HepG2 (cell line): Measurements from ENCODE around the gene TNNI3. TPM values are rescaled to one million over a fixed set of nuclear protein-coding genes. Genes with fewer than 3 reads are reported as not detected.
A peak's percentile ranks its signal among the peaks of the same experiment; 100 is the strongest.

Experiments used
- ATAC-seq: fragments of 200-7000 bp; cut with Tn5 transposase; 3 replicates; pipeline ENCODE4 v1.9.1; 2020; ENCODE audit warnings: mild to moderate bottlenecking, moderate library complexity
- BruUV-seq: library from RNA; stranded (reverse); fragments of 400-500 nt; replicated peaks from 2 replicates; lab custom pipeline; 2021; lab: Mats Ljungman, UMichigan
- CTCF ChIA-PET: fragments of 300-600 bp; formaldehyde crosslinking; extraction: SDS; loops from one replicate; lab custom pipeline; 2021; ENCODE audit warnings: low total read pairs, inconsistent platforms, low intra/inter-chr PET ratio; lab: Yijun Ruan, JAX
- POLR2A ChIA-PET: fragments of 350-600 bp; sonication (Branson Sonifier 250); formaldehyde crosslinking; loops from one replicate; lab custom pipeline; 2020; ENCODE audit warnings: antibody characterized with exemption, inconsistent platforms; lab: Yijun Ruan, JAX
- DNase-seq: peaks from one replicate; pipeline ENCODE4 v3.0.0-alpha.2; 2015; ENCODE audit warnings: low spot score
- FAIRE-seq: peaks from 3 replicates; lab custom pipeline; 2011; peaks lifted over from hg19 to GRCh38; lab: Jason Lieb, UNC
- H2AFZ ChIP-seq: one replicate; pipeline ENCODE4 v1.6.1; 2011; ENCODE audit warnings: low read length, inconsistent platforms
- H3K27ac ChIP-seq: fragments of 300-600 bp; 3 replicates; pipeline ENCODE4 v1.8.0; 2011; ENCODE audit warnings: mixed run types, mild to moderate bottlenecking, mixed read lengths, low read length, inconsistent platforms; ENCODE audit not compliant: insufficient read depth; ENCODE audit errors: extremely low read length
- H3K27me3 ChIP-seq, 2 experiments: fragments of 200-600 bp in 1 of 2; 2 replicates in 1 of 2; 3 replicates in 1 of 2; pipeline versions ENCODE4 v1.6.0 to v1.8.0; 2011; ENCODE audit warnings: low read length in 2 of 2, mild to moderate bottlenecking in 2 of 2, moderate library complexity in 2 of 2, inconsistent platforms in 1 of 2; ENCODE audit not compliant: insufficient read depth in 2 of 2, control insufficient read depth in 1 of 2
- H3K36me3 ChIP-seq, 2 experiments: fragments of 200-600 bp in 1 of 2; replicated peaks in 1 of 2; 2 replicates in 1 of 2; 3 replicates in 1 of 2; pipeline versions ENCODE4 v1.5.1 to v1.8.0; 2011; ENCODE audit warnings: low read length in 2 of 2, inconsistent platforms in 1 of 2; ENCODE audit not compliant: insufficient read depth in 2 of 2, control insufficient read depth in 1 of 2
- H3K4me1 ChIP-seq: 2 replicates; pipeline ENCODE4 v1.5.1; 2012; ENCODE audit warnings: low read length, inconsistent platforms; ENCODE audit not compliant: insufficient read depth
- H3K4me2 ChIP-seq: 2 replicates; pipeline ENCODE4 v1.6.0; 2011; ENCODE audit warnings: low read depth, low read length, inconsistent platforms
- H3K4me3 ChIP-seq, 3 experiments: fragments of 200-600 bp in 1 of 3; sonication (generic), shearing (Covaris generic) in 1 of 3; replicated peaks in 1 of 3; 2 replicates each; pipeline ENCODE4 v1.5.1; 2011 to 2016; ENCODE audit warnings: low read length in 3 of 3, inconsistent platforms in 2 of 3, low read depth in 2 of 3, mild to moderate bottlenecking in 2 of 3, control low read depth in 1 of 3, mixed read lengths in 1 of 3; ENCODE audit not compliant: insufficient read depth in 1 of 3
- H3K79me2 ChIP-seq: one replicate; pipeline ENCODE4 v1.6.1; 2011; ENCODE audit warnings: low read length, inconsistent platforms; ENCODE audit not compliant: insufficient read depth
- H3K9ac ChIP-seq: 2 replicates; pipeline ENCODE4 v1.6.0; 2011; ENCODE audit warnings: mild to moderate bottlenecking, low read depth, low read length, inconsistent platforms; ENCODE audit not compliant: insufficient read depth
- H3K9me3 ChIP-seq: 2 replicates; pipeline ENCODE4 v1.5.1; 2012; ENCODE audit warnings: mild to moderate bottlenecking, low read length
- H4K20me1 ChIP-seq: 2 replicates; pipeline ENCODE4 v1.6.0; 2011; ENCODE audit warnings: inconsistent platforms, mild to moderate bottlenecking, low read length, moderate library complexity; ENCODE audit not compliant: insufficient read depth
- CEBPG ChIP-seq: IDR thresholded peaks from 2 replicates; pipeline ENCODE4 v1.6.1; 2016
- NPAS2 ChIP-seq: sonication (generic); formaldehyde crosslinking; IDR thresholded peaks from 2 replicates; pipeline ENCODE4 v1.8.0; 2022; ENCODE audit warnings: mild to moderate bottlenecking, missing genetic modification reagents, borderline replicate concordance
- ZBTB33 ChIP-seq: sonication (generic); formaldehyde crosslinking; IDR thresholded peaks from 2 replicates; pipeline ENCODE4 v1.4.0; 2020; ENCODE audit warnings: missing genetic modification reagents
- ZBTB49 ChIP-seq: sonication (generic); formaldehyde crosslinking; IDR thresholded peaks from 2 replicates; pipeline ENCODE4 v1.4.0; 2020; ENCODE audit warnings: missing genetic modification reagents, borderline replicate concordance
- ZNF383 ChIP-seq: sonication (generic); formaldehyde crosslinking; IDR thresholded peaks from 2 replicates; pipeline ENCODE4 v1.4.0; 2020; ENCODE audit warnings: missing genetic modification reagents, mild to moderate bottlenecking, borderline replicate concordance
- WGBS: methylation state at CpG from one replicate; pipeline ENCODE4 v1.1.6; 2017; ENCODE audit warnings: low lambda C conversion rate; 5-methylcytosine and 5-hydroxymethylcytosine counted together
- in situ Hi-C: cut with HindIII; loops from 2 replicates; pipeline ENCODE4 v1.10.0; 2017; ENCODE audit warnings: low pct_unique_long_range_greater_than_20kb; ENCODE audit not compliant: extremely low pct_ligation_motif_present
- intact Hi-C: fragments of 100-400 bp; cut with micrococcal nuclease; formaldehyde crosslinking; loops from one replicate; pipeline ENCODE4 v1.10.0; 2022; ENCODE audit not compliant: unreplicated experiment
- polyA plus RNA-seq, 8 experiments: library from polyadenylated mRNA; depleted of rRNA in 3 of 8; stranded (reverse) in 7 of 8; unstranded in 1 of 8; fragments of >200 nt; fragmentation: Illumina TruSeq in 4 of 8; extraction: Trizol in 4 of 8; gene quantifications; 2 replicates each; pipeline versions ENCODE4 v1.2.1 to v1.2.3, GENCODE V29; 2011 to 2016; ENCODE audit warnings: low read depth in 4 of 8, missing spikeins in 1 of 8, mixed read lengths in 1 of 8; ENCODE audit not compliant: insufficient read depth in 1 of 8
- total RNA-seq, 5 experiments: library from RNA; depleted of rRNA; stranded (reverse); fragments of >200 nt; fragmentation: Illumina TruSeq; extraction: Trizol; gene quantifications; 2 replicates each; pipeline ENCODE4 v1.2.3, GENCODE V29; 2016; ENCODE audit warnings: low read depth in 1 of 5
- TF ChIP-seq, protein P1 (sequence below): IDR thresholded peaks from 2 replicates; pipeline ENCODE4 v1.6.1; 2012; ENCODE audit warnings: inconsistent platforms

Gene TNNI3
- total and polyA plus RNA-seq, 2 of the 13 experiments (the other 11 are each of a cell fraction or from before 2014, with no cell fraction given): 3.5 to 3.7 TPM

GRCh38 chr19:55175117-55175867, 17.8 kb upstream of the TNNI3 start:
- Histone ChIP-seq H3K27me3 (peaks cover 3 to 48% of the 10 kb centered on the region in 2 experiments), H3K9ac (no peak overlapping the region), H4K20me1 (peaks cover 6% of the 10 kb centered on the region; the same call in 1 of the 2 replicates), H3K27ac (no peak overlapping the region), H3K36me3 (no peaks in the 10 kb centered on the region), H3K4me2 (no peak overlapping the region), H3K4me1 (peaks cover 31% of the 10 kb centered on the region), H3K4me3 (no peak overlapping the region), H3K9me3 (no peaks in the 10 kb centered on the region), H3K79me2 (no peaks in the 10 kb centered on the region)
- intact Hi-C loops: no loop called here
- DNase-seq: no peak
- no TSS peak for BruUV-seq
- CTCF ChIA-PET: no interaction called here
- 68% methylated on average over 13 of the region's 43 CpGs for WGBS
- no peak for ATAC-seq
- TF ChIP-seq ZNF383 (CRISPR knock-in tag) (no peak), ZBTB49 (CRISPR knock-in tag) (no peak), NPAS2 (no peak), ZBTB33 (CRISPR knock-in tag) (peak; percentile 43; the same call in 1 of the 2 replicates), CEBPG (CRISPR knock-in tag) (no peak)
- TF ChIP-seq, protein P1, sequence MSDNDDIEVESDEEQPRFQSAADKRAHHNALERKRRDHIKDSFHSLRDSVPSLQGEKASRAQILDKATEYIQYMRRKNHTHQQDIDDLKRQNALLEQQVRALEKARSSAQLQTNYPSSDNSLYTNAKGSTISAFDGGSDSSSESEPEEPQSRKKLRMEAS: no peak
- TF ChIP-seq, all 625 proteins: peak for 1
- no peak overlapping the region for H2AFZ ChIP-seq
- in situ Hi-C loops: no loop called here
- FAIRE-seq: no peak
- POLR2A ChIA-PET: interaction anchor here (1.1 kb wide), 1 partner anchor 32 kb away, joined by 3 read pairs; no protein-coding TSS in a partner anchor
